ENCODE measurements around the gene PRAC1. TPM values are rescaled to one million over a fixed set of nuclear protein-coding genes. Genes with fewer than 3 reads are reported as not detected.

The PRAC1 gene
- total RNA-seq, 1 donor from 2014 or later, result 9.6 TPM

DNA sequence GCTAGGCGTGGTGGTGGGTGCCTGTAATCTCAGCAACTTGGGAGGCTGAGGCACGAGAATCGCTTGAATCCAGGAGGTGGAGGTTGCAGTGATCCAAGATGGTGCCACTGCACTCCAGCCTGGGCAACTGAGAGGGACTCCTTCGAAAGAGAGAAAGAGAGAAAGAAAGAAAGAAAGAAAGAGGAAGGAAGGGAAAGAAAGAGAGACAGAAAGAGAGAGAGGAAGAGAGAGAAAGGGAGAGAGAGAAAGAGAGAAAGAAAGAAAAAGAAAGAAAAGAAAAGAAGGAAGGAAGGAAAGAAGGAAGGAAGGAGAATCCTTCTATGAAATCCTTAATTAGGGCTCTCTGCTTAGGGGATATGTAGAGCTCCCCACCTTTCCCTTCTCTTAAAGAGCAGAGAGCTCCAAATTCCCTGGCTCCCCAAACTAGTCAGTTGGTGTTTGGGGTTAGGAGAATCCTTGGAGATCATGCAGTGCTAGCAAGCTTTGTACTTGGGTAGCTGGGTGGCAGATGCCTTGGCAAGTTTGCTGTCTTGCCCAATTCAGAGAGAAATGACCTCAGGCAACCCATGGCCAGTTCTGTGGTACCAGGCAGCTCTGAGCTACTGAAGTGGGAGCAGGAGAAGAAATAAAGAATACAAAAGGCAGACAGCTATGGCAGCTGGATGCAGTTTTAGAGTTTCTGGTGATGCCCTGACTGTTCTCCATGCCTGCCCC lies 15.2 kb upstream of the PRAC1 start:
- H3K4me3 ChIP-seq, result no peak overlapping the region
- no peak overlapping the region for H3K27ac ChIP-seq
- H3K4me1 ChIP-seq, result peaks cover 5% of the 10 kb centered on the region
- DNase-seq (ENCODE audit: extremely low spot score in 2 of 2), result no peak
- peaks cover 4% of the 10 kb centered on the region for H3K27me3 ChIP-seq
- no peak for TF ChIP-seq POLR2AphosphoS5 (IDR thresholded peaks at IDR 0.05; ENCODE audit: insufficient read depth in 1 of 2, low read depth in 1 of 2)
- TF ChIP-seq, protein P1, sequence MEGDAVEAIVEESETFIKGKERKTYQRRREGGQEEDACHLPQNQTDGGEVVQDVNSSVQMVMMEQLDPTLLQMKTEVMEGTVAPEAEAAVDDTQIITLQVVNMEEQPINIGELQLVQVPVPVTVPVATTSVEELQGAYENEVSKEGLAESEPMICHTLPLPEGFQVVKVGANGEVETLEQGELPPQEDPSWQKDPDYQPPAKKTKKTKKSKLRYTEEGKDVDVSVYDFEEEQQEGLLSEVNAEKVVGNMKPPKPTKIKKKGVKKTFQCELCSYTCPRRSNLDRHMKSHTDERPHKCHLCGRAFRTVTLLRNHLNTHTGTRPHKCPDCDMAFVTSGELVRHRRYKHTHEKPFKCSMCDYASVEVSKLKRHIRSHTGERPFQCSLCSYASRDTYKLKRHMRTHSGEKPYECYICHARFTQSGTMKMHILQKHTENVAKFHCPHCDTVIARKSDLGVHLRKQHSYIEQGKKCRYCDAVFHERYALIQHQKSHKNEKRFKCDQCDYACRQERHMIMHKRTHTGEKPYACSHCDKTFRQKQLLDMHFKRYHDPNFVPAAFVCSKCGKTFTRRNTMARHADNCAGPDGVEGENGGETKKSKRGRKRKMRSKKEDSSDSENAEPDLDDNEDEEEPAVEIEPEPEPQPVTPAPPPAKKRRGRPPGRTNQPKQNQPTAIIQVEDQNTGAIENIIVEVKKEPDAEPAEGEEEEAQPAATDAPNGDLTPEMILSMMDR (IDR thresholded peaks at IDR 0.05), result no peak
- TF ChIP-seq POLR2A (IDR thresholded peaks at IDR 0.05), result no peak
- no peaks in the 10 kb centered on the region for H3K36me3 ChIP-seq
- no peaks in the 10 kb centered on the region for H3K9me3 ChIP-seq
- intact Hi-C loops (cut with DNase I), result no loop called here

DNA sequence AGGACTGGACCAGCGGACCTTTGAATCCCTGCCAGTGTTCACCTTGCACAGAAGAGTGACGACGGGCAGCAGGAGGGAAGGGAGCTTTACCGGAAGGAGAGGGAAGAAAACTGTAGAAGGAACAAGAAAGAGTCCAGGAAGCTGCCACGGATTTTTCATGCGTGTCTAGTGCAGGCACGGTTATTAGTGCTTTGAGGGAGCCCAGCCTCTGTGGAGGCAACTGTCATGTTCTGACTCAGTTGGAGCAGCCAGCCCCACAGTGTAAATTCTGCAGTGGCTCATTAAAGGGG lies 12.7 kb upstream of the PRAC1 start:
- H3K27me3 ChIP-seq, result no peaks in the 10 kb centered on the region
- H3K4me3 ChIP-seq, result no peak overlapping the region
- TF ChIP-seq POLR2AphosphoS5 (IDR thresholded peaks at IDR 0.05; ENCODE audit: insufficient read depth in 1 of 2, low read depth in 1 of 2) (no peak), POLR2A (IDR thresholded peaks at IDR 0.05) (no peak)
- TF ChIP-seq, protein P1 (IDR thresholded peaks at IDR 0.05), result no peak
- intact Hi-C loops (cut with DNase I), result no loop called here
- H3K4me1 ChIP-seq, result peaks cover 5% of the 10 kb centered on the region
- no peaks in the 10 kb centered on the region for H3K9me3 ChIP-seq
- H3K36me3 ChIP-seq, result no peaks in the 10 kb centered on the region
- H3K27ac ChIP-seq, result peak overlapping the region; percentile 68
- DNase-seq (ENCODE audit: extremely low spot score in 2 of 2), result no peak

DNA sequence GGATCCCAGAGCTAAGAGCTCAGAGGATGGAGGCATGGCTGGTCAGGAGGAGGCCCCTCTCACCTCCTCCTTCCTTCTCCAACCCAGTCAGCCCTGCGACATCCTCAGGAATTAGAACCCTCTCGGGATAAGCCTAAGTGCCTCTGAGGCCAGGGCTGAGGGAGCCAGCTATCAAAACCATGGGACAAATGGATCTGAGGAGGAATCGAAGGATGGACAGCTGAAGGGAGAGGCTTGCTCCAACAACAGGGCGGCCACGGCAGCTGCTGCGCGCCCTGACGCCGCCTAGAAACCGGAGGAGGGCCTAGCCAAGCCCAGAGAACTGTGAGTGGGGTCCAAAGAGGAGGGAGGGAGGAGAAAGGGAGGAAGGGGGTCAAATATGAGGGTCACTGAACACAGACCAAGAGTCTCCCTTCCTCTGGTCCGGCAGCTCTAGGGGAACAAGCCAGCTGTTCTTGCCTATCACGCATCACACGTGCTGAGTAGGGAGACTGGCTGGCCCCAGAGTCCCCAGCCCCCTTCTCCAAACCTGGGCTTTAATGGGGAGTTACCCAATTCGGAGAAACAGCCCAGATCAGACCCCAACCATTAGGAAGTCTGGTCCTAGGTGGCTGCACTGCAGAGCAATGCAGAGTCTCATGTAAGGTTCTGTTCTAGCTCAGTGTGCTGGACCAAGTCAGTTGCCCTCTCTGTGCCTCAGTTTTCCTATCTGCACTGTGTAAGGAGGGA lies 12.2 kb upstream of the PRAC1 start:
- intact Hi-C loops (cut with DNase I), result no loop called here

DNA sequence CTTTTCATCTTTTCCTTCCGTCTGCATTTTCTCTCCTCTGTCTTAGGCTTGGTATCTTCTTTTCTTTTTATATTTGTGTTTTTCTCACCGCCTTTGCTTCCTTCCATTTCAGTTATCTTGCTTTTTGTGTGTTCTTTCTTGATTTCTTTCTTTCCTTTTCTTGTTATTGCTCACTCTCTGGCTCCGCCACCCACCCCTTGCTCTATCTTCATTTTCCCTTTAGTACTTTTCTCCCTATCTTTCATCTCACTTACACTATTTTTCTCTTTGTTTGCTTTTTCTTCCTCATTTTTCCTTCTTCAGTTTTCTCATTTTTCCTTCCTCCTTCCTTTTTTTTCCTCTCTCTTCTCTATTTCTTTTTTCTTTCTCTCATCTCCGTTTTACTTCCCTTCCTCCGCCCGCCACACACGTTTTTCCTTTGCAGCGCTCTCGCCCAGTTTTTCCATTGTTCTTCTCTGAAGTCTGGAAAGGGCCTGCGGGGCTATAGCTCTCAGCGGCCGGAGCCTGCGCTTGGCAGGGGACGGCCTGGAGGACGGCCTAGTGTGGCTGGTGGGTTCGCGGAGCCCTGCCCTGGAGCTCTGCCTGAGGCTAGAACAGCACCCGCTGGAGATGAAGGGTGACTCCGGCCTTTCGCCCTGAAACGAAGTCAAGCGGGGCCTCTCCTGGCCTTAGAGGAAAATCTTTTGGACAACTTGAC lies 11.5 kb upstream of the PRAC1 start:
- no peaks in the 10 kb centered on the region for H3K36me3 ChIP-seq
- H3K27ac ChIP-seq, result peak overlapping the region; percentile 68
- TF ChIP-seq, protein P1 (IDR thresholded peaks at IDR 0.05), result no peak
- peaks cover 9% of the 10 kb centered on the region for H3K4me1 ChIP-seq
- no peaks in the 10 kb centered on the region for H3K27me3 ChIP-seq
- peak overlapping the region in 1 of 2 donors; percentile 28 for H3K4me3 ChIP-seq
- no peaks in the 10 kb centered on the region for H3K9me3 ChIP-seq
- intact Hi-C loops (cut with DNase I), result no loop called here
- DNase-seq (ENCODE audit: extremely low spot score in 2 of 2), result no peak

More for the DNA sequence above, 12.2 kb upstream of the PRAC1 start:
- H3K4me1 ChIP-seq, result peaks cover 5% of the 10 kb centered on the region
- H3K36me3 ChIP-seq, result no peaks in the 10 kb centered on the region
- H3K27me3 ChIP-seq, result no peaks in the 10 kb centered on the region
- TF ChIP-seq POLR2AphosphoS5 (IDR thresholded peaks at IDR 0.05; ENCODE audit: insufficient read depth in 1 of 2, low read depth in 1 of 2), result no peak
- H3K27ac ChIP-seq, result peak overlapping the region; percentile 68
- H3K4me3 ChIP-seq, result peak overlapping the region in 1 of 2 donors; percentile 28
- no peak for DNase-seq (ENCODE audit: extremely low spot score in 2 of 2)
- H3K9me3 ChIP-seq, result no peaks in the 10 kb centered on the region

DNA sequence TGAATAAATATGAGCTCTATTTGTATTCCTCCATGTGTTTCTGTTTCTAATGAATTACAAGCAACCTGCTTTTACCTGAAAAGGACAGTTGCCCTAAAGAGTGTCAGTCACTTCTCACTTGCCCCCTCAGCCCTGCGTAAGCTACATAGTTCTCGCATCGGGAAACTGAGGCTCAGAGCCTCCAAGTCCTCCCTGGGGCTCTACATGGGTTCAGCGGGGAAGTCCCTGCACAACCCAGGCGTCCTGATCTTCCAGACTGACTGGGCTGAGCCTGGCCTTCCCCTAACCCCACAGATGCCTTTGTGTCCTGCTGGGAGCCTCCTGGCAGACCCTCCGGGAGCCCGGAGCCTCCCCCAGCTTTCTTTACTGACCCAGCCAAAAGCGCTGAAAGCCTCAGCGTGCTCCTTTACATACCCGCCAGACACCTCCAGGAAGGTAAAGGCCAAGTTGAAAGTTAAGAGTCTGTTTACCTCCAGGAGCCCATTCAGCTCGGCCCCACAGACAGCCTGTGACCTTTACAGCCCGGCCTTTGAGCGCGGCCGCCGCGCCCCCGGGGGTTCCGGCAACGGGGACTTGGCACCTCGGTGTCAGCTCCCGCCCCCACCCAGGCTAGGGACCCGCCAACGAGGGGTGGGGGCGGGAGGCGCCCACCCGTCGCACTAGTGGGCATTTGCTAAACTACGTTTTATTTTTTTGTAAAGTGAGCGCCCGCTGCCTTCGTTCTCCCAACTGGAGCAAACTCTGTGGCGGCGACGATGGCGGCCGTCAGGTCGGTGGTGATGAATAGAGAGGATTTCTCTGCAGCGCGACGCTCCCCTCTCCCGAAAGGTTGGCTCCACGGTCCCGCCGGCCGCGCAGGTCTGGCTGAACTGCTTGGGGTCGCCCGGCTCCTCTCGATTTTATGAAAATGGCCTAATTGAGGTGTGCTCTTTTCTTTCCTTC lies 10.6 kb upstream of the PRAC1 start:
- TF ChIP-seq, protein P1 (IDR thresholded peaks at IDR 0.05), result no peak
- TF ChIP-seq POLR2AphosphoS5 (IDR thresholded peaks at IDR 0.05; ENCODE audit: insufficient read depth in 1 of 2, low read depth in 1 of 2) (no peak), POLR2A (IDR thresholded peaks at IDR 0.05) (no peak)
- no peak for DNase-seq (ENCODE audit: extremely low spot score in 2 of 2)
- H3K4me1 ChIP-seq, result peaks cover 17% of the 10 kb centered on the region
- H3K27ac ChIP-seq, result peak overlapping the region; percentile 4
- peak overlapping the region in 1 of 2 donors; percentile 28 for H3K4me3 ChIP-seq
- intact Hi-C loops (cut with DNase I), result no loop called here
- no peaks in the 10 kb centered on the region for H3K36me3 ChIP-seq
- H3K9me3 ChIP-seq, result no peaks in the 10 kb centered on the region
- peaks cover 6% of the 10 kb centered on the region for H3K27me3 ChIP-seq

Data from vagina (tissue), 2 donors.